GM19395 (cell line): ENCODE data around the gene MAG.

Experiments
- ATAC-seq: cut with Tn5 transposase; IDR thresholded peaks from one replicate; pipeline ENCODE4 v1.9.1; 2021; ENCODE audit warnings: mild to moderate bottlenecking, moderate library complexity; ENCODE audit not compliant: unreplicated experiment

The MAG gene

GRCh38 chr19:35296644-35297514 lies 4.9 kb downstream of the MAG start:
- no peak for ATAC-seq

DNA sequence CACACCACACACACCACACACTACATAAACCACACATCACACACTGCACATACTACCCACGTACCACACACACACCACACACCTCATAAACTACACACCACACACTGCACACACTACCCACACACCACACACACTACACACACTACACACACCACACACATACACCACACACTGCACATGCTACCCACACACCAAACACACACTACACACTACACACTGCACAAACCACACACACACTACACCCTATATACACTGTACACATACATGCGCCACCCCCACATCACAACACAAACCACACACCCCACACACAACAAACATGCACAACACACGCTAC lies 5.5 kb downstream of the MAG start:
- ATAC-seq, result no peak

DNA sequence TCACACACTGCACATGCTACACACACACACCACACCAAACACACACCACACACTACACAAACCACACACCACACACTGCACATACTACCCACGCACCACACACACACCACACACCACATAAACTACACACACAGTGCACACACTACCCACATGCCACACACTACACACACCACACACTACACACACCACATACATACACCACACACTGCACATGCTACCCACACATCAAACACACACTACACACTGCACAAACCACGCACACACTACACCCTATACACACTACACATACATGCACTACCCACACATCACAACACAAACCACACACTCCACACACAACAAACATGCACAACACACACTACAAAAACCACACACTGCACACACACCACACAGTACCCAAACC lies 6.0 kb downstream of the MAG start:
- ATAC-seq, result no peak

DNA sequence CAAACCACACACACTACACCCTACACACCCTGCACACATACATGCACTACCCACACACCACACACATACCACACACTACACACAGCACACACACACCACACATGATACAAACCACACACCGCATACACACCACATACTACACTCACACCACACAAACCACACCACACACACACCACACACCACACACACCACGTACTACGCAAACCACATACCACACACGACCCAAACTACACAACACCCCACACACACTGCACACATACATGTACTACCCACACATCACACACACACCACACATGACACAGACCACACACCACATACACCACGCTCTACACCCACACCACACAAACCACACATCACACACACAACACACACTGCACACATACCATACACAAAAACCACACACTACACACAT lies 6.6 kb downstream of the MAG start:
- no peak for ATAC-seq

DNA sequence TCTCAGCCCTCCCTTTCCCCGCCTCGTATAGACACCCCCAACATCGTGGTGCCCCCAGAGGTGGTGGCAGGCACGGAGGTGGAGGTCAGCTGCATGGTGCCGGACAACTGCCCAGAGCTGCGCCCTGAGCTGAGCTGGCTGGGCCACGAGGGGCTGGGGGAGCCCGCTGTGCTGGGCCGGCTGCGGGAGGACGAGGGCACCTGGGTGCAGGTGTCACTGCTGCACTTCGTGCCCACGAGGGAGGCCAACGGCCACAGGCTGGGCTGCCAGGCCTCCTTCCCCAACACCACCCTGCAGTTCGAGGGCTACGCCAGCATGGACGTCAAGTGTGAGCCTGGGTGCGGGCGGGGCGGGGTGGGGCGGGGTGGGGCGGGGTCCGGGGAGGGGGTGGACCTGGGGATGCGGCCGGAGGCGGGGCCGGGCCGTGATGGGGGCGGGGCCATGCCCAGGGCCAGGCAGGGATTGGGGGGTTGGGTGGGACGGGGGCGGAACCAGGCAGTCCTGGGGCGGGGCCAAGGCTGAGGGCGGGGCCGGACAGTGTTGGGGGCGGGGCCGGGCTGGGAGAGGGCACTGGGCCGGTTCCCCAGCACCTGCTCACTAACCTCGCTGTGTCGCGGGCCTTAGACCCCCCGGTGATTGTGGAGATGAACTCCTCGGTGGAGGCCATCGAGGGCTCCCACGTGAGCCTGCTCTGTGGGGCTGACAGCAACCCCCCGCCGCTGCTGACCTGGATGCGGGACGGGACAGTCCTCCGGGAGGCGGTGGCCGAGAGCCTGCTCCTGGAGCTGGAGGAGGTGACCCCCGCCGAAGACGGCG lies 7.8 kb downstream of the MAG start:
- no peak for ATAC-seq

- no peak for ATAC-seq
Observed at GRCh38 chr19:35300339-35300649, 8.3 kb downstream of the MAG start.

GRCh38 chr19:35301961-35302360 lies 10.0 kb downstream of the MAG start:
- no peak for ATAC-seq

DNA sequence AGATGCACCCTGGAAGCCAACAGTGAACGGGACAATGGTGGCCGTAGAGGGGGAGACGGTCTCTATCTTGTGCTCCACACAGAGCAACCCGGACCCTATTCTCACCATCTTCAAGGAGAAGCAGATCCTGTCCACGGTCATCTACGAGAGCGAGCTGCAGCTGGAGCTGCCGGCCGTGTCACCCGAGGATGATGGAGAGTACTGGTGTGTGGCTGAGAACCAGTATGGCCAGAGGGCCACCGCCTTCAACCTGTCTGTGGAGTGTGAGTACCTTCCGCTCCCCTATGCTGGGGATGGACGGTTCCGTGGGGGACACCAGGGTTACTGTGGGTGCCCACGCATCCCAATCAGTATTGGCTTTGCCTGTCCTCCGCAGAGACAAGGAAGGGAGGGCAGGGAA lies 10.5 kb downstream of the MAG start:
- ATAC-seq, result no peak

DNA sequence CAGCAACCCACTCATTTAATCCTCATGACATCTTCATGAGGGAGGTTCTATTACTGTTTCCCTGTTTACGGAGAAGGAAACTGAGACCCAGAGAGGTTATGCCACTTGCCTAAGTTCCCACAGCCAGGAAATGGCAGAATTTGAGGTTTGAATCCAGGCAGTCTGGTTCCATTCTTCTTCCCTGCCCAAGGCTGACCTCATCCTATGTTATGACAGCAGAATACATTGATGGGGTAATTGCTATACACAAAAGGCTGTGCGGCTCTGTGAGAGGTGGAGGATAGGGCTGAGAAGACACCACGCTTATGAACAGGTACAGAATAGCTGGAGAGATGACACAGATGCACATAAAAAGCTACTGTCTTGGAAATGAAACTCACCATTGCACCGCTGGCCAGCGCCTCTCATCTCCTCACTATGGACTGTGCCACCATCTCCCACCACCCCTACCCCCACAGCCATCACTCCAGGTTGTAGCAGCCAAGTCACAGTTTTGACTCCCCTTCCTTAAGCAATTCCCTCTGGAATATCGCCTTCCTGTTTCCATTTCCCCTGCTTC lies 11.5 kb downstream of the MAG start:
- ATAC-seq, result no peak

- no peak for ATAC-seq
Observed at GRCh38 chr19:35304036-35304435, 12.1 kb downstream of the MAG start.

DNA sequence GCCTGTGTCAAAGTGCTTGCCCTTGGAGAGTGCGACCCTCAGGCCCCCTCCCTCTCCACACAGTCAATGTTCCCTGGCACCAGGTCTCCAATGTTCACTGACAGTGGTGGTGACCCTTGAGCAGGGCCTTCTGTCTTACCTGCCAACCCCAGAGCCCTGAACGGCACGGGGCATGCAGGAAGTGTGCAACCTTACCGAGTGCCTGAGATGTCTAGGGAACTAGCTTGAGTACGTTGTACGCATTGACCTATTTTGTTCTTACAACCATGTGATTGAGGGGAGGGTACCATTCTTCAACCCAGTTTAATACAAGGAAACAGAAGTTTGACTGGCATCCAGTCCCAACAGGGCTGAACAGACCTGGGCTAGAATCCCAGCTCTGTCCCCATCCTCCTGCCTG lies 13.2 kb downstream of the MAG start:
- ATAC-seq, result no peak

DNA sequence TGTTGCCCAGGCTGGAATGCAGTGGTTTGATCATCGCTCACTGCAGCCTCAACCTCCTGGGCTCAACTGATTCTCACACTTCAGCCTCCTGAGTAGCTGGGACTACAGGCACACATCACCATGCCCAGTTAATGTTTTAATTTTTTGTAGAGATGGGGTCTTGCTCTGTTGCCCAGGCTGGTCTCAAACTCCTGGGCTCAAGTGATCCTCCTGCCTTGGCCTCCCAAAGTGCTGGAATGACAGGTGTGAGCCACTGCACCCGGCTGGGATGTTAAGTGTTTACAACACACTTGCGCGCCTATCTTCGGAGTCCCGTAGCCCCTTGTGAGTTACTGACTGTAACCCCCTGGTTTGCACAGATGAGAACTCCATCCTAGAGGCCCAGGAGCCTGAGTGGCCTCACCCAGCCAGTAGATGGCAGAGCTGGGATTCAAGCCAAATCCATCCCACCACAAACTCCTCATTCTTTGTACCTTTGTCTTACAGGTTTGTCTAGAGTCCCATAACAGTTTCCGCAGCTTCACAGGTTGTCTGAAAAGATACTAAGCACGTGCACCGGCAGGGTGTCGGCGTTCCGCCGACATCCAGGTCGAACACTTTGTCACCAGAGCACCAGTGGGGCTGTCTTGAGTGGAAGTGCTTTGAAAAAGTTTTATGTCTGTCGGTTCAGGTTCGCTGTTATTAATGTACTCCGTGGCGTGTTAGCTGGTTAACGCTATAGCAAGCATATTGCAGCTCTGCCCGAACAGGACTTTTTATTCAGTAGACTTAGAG lies 14.7 kb downstream of the MAG start:
- ATAC-seq, result no peak

- ATAC-seq, result no peak
Observed at GRCh38 chr19:35307931-35308330, 16.0 kb downstream of the MAG start.

GRCh38 chr19:35308910-35309309 lies 16.9 kb downstream of the MAG start:
- no peak for ATAC-seq

- no peak for ATAC-seq
Observed at GRCh38 chr19:35309481-35310279, 17.7 kb downstream of the MAG start.

GRCh38 chr19:35310331-35310730 lies 18.4 kb downstream of the MAG start:
- ATAC-seq, result no peak

DNA sequence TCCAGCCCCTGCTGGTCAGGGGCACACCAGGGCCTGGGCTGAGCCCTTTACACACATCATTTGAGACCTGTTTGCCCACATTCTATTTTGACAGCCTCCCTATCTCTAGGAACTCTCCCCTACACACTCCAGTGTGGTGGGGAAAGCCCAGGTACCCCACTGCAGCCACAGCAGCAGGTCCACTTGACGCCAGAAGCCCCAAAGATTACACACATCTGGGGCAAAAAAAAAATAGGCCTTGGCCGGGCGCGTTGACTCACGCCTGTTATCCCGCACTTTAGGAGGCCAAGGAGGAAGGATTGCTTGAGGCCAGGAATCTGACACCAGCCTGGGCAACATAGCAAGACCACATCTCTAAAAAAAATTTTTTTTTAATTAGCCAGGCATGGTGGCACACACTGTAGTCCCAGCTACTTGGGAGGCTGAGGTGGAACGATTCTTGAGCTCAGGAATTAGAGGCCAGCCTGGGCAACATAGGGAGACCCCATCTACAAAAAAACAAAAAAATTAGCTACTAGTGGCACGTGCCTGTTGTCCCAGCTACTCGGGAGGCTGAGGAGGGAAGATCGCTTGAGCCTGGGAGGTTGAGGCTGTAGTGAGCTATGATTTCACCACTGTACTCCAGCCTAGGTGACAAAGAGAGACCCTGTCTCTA lies 19.0 kb downstream of the MAG start:
- ATAC-seq, result no peak

DNA sequence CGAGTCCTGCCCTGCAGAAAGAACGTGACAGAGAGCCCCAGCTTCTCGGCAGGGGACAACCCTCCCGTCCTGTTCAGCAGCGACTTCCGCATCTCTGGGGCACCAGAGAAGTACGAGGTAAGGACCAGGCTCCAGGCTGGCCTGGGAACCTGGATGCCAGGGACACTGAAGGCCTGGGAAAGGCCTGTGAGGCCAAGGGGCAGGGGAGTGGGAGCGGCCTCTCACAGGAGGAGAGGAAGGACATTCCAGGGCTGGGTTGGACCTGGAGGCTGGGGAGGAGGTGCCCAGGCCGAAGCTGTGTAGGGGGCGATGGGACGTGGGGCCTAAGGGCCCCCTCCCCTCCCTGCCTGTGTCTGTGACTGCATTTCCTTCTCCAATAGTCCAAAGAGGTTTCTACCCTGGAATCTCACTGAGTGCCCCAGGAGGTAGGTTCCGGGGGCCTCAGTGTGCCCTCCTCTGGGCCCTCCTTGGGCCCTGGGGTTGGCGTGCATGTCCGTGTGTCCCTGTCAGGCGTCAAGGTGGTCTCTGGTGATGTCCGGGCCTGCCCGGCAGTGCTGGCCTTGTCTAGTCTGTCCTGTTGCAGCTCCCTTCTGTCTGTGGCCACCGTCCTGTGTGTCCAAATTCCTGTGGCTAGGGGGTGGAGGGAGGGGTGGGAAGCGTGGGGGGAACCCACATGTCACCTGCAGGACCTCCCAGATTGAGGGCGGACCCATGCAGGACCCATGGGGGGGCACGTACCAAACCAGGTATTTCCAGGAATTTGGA lies 20.1 kb downstream of the MAG start:
- no peak for ATAC-seq

DNA sequence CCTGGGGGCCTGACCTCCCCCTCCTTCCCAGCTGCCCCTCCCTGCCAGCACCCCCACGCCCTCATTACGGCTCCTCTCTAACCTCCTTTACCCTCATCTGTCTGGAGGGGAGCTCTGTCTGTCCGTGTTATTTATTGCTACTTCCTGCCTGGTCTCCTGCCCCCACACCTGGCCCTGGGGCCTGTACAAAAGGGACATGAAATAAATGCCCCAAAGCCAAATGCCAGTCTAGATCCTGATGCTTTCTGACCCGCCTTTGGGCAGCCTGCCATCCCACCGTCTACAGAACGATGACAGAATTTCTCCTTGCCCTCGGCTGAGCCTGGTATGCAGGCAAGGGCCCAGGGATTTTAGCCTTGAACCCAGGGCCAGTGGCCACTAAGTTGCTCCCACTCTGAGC lies 21.6 kb downstream of the MAG start:
- no peak for ATAC-seq
